Activated naive CD4-positive, alpha-beta T cell (primary cell): Measurements from ENCODE around the gene FMN1.

Experiments
- DNase-seq, 4 experiments: peaks; one replicate each; lab custom pipeline; 2025; lab: John Stamatoyannopoulos, UW

FMN1 gene

DNA sequence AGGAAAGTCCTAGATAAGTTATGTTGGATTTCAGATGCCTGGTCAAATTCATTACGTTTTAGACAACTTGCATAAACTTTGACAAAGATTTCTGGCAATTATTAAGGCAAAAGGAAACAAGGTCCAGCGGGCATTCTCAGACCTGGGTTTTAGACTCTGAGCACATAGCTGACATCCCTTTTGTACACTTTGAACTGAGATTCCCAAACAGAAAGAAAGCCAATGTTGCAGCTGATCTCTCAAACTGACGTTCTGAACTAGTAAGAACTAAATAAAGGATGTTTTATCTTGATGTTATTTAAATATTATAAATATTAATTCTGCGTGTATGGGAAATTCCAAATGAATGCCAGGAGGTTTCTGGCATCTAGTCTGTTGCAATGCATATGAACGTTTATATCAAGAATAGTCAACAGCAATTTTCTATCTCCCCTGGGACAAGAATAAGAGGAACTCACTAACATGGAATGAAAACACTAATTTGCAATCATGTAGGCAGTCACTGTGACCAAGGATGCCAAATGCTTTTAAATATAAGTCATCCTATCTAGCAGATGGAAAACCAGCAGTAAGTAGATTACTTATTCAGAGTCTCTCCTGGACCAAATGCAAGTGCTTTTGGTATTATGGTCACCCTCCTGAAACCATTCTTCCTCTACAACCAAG, 274.6 kb downstream of the FMN1 start:
- DNase-seq: no peak

DNA sequence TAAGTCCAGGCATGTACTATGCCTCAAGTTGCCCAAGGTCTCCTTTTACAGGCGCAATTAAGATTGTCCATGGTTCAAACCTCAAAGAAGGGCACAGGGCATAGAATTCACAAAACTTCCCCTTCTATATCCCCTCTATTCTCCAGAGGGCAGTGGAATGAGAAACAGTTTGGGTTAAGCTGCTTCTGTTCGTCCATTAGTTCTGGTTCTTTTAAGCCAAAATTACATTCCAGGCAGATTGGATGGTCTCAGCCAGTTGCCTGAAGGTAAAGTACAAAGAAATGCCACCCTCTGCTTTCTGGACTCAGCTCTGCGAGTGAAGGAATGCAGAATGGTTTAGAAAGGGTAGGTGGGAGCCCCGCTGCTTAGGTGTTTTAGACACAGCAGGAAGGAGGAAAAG, 276.0 kb downstream of the FMN1 start:
- no peak for DNase-seq

DNA sequence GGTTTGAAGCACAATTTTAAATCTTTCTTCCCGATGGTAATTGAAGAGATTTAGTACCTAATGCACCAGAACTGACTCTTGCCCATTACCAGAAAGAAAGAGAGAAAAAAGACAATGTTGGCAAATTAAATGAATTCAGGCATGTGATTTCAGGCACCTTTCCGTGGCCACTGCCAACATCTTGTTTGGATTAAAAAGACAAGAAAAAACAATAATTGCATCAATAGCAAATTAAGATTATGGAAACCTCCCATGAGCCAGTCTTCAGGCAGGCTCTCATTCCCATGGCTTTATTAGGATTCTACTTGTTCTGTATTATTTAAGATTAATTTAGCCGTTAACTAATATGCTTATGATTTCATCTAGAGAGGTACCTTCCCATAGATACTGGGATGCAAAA, 283.7 kb downstream of the FMN1 start:
- DNase-seq: no peak

DNA sequence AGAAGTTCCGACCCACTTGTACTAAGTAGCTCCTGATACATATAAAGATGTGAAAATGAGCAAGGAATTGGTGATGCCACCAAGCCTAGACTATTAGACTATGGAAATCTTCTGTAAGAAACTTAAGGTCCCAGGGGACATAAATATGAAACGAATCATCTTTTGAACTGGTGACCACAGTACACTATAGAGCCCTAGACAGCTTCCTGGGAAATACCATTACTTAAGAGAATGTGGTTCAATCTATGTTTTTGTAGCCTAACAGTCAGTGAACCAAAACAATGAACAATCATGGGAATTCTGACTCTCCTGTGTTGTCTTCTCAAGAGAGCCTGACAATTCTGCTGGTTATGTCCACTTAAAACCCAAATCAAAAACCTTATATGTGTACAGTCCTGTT, 285.1 kb downstream of the FMN1 start:
- DNase-seq: no peak

DNA sequence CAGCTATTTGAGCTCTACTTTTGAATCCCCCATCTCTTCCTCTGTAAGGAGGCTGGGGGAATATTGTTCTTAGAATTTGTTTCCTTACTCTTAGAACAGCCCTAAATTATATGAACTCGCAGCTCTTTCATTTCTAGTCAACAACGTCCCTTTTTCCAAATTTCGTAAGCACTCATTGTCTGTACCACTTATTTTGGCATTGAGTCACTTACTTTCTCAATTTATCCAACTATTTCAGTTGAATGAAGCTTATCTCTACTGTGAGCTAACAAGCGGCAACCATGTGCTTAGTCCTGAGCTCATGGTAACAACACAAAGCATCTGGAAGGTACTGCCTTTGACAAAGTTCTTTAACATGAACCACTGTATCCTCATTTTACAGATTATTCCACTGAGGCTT, 285.6 kb downstream of the FMN1 start:
- no peak for DNase-seq

DNA sequence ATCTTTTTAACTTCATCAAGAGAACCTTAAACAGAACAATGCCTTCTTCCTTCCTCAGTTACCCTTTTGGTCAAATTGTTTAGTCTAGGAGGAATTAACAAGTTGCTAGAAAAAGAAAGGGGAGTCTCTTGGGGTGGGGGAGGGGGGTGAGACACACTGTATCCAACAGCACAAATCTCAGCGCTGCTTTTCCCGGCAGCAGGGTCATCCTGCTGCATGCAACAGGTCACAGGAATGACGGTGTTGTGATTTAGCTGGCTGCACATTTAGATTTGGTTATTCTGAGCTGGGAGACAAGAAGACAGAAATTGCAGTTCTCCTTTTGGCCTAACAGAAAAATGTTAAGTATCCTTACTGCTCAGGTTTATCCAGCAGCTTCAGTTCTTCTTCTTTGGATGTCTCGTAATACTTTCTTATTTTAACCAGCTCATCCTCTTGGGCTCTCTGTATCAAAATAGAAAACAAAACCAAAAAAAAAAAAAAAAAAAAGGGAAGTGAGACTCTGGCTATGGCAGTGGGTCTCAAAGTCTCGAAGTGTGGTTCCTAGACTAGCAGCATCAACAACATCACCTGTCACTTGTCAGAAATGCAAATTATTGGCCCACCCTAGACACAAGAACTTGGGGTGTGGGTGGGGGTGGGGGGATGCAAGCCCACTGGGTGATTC, 286.2 kb downstream of the FMN1 start:
- no peak for DNase-seq

DNA sequence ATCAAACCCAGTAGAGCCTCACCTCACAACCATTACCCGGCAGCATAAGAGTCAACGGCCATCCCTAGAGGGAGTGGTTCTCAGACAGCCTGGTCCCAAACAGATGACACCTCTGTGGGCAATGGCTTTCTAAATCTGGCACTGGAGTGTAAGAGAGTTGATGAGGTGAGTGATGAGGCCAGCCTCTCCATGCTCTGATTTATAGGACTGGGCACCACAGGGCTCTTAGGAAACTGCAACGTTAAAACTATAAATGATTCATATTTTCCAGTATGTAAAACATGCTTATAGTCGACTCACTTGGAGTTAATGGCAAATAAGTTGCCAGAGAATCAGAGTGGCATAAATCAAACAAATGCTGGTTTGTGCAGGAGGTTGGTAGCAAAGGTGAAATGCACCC, 289.0 kb downstream of the FMN1 start:
- no peak for DNase-seq

DNA sequence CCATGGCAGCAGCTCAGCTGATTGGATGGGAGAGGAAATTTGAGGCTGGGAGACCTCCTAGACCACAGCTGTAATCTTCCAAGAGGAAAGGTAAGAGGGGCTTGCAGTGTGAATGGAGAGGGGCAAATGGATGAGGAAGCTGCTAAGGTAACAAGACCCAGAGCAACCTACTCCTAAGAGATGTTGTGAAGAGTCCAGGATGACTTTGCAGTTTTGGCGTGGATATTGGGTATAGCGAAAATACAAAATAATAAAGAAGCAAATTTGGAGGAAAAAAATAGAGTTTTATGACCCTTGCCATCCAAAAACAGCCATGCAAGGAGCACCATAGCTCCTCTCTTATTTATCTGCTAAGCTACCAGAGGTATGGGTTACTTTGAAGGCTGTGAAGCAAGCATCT, 290.1 kb downstream of the FMN1 start:
- no peak for DNase-seq

DNA sequence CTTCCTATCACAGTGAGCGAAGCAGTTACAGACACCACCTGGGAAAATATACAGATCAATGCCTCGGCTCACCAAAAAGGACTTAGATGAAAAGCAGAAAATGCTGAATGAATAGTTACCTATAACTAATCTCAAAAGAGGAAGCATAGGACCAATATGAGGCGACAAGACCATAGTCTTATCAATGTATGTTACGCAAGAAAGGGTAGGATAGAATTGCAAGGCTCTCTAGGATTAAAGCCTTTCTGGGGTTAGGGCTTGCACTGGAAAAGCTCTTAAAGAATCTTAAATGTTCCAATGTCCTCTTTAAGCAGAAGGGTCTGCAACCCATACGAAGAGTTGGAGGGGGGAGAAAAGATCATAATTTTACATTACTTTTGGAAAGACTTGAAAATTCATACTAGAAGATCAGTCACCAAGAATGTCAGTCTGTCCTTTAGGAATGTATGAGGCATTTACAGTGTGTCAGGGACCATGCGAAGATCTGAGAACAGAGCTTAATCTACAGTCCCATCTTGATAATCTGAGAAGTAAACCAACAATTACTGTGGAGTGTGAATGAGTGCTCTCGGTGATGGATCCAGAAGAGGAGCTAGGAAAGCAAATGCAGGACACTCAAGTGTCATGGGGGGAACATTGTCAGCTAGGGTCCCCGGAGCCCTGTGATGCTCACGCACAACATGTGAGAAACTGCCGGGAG, 290.8 kb downstream of the FMN1 start:
- DNase-seq: no peak

DNA sequence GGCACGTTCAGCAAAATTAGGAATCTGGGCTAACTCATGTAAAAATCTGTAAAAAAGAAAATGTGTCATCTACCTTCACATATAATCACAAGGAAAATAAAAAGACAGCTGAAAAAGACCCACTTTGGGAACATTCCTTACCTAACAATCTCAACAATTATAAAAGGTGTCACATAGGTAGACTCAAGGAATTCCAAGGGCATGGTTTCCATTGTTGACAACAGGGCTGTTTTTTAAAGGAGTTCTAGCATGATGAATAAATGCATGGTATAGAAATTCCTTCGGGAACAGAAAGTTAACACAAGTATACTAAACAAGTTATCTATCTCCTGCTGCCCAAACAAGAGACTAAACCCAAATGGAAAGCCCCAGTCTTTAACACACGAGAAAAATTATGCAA, 292.5 kb downstream of the FMN1 start:
- no peak for DNase-seq

DNA sequence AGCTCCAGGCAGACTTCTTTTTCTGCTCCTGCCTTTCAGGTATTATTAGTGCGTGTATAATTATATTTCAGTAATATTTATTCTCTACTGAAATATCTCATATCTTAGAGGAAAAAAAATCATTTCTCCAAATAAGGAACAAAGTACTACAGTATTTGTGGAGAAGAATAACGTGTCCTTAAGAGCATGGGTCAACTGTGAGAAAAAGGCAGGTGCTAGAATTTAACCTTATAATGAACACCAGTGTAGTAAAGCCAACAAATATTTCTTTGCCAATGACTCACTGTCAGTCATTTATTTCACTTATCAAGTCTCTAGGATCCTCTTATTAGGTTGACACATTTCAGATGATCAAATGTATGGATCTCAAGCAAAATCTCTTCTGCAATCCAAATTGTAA, 293.3 kb downstream of the FMN1 start:
- no peak for DNase-seq

DNA sequence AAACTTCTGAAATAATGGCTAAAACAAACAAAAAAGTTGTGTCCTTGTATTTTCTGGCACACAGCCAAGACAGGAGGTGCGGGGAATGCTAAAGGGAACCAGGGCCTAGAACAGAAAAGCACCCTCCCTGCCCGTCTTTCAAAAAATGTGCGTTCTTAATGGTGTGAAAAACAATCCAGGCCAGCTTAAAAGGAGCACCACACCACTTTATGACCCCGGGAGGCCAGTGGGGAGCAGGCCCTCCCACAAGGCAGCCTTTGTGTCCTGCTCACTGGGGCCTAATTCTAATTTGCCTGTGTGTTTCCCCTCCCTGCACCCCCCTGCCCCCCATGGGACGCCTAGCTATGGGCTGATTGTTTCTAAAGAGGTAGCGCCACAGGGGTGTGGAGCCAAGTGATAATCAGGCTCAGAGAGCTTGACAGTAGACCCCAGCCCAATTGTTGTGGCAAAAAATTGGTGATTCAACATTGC, 295.4 kb downstream of the FMN1 start:
- DNase-seq: no peak

DNA sequence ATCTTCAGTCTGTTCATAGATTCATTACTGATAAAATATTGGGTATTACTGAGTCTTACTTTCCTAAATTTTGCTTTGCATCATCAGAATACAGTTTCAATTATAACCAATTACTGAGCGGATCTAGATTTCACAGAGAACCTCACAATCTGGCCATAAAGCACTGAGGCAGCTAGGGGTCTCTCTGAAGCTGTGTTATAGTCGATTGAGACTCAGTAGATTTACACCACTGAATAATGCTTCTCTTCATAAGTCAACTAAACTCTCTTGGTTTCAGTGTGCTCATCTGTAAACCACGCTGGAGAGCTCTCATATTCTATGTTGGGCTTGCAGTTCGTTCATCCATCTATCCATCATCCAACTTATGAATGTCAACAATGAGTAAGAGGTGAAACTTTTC, 296.1 kb downstream of the FMN1 start:
- DNase-seq: no peak

DNA sequence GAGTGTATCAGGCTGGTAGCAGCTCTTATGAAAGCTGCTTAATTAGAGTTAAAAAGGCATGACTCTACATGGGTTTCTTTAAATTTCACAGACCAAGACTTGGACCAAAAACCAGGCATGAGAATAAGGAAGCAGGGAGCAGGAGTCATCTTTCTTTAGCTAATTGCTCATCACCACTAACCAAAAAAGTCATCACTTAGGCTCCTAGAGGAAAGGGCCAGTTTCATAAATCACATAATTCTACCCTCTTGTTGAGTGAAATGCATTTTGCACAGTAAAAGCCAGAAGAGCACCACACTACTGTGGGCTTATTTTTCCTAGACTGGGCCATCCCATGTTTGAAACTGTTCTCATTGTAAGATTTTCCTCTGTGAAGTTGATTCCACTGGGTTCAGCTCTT, 301.1 kb downstream of the FMN1 start:
- no peak for DNase-seq

DNA sequence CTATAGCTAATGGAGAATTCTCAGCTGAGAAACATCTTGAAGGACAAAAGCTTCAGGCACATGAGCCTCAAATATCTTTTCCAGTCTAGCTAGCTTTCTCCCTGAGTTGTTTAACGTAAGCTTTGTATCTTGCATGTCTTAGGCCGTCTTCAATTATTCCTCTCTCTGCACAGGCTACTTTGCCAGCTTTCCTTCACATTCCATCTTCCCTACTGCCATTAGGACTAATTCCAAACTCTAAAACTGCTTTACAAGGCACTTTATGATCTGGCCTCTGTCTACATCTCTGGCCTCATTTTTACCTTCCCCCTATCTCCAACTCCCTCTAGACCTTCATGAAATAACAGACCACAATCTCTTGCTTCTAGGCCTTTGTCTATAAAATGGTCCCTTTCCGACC, 305.3 kb downstream of the FMN1 start:
- no peak for DNase-seq

DNA sequence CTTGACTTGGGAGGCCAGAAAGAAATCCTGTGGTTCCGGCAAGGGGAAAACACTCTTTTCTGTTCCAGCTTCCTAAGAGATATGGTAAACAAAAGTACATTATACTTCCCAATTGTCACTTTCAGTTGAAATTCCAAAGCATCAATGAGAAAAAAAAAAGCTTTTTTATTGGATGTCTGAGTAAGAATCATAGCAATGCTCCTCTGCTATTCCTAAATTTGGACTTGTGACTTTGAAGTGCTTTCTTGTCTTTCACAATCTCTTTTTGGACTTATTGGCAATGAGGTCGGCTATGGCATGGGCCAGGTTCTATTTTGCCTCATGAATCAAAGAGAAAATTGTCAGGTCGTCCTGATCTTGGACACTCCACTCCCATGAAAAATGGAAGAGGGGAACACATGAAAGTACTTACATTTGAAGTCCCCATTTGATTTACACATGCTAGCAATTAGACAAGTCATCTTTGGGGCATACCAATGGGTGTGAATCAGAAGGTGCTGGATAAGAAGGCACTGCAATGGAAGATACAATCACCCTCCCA, 306.2 kb downstream of the FMN1 start:
- no peak for DNase-seq

DNA sequence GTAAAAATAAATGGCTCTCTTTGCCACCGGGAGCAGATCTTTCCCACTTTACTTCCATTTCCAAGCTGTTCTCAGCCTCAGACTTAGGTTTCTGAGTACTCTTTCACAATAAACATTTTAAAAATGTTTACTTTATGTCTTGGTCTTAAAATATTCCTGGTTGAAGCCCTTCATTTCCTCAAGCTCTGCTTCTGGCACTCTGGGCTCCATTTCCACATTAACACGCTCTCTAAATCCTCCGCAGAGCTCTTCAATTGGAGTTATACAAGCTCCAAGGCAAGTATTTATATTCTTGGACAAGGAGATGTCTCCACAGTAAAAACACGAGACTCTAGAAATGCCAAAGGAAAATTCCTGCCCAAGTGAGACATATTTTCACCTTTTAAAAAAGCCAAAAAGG, 307.4 kb downstream of the FMN1 start:
- DNase-seq: no peak

DNA sequence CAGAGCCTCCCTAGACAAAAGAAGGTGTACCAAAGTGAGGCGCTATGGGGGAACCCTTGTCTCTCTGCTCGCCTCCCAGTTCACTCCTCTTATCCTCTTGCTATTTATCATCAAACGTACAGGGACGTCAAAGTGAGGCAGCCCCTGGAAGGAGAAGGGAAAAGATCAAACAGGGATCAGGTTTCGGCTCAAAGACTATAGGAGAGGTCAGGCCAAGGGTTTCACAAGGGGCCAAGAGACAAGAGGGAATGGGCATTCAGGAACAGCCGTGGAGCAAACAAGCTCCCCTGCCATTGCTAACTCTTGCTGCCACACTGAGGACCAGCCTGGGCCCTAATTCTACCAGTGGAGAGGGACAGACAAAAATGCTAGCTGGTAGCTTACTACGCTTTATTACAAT, 308.1 kb downstream of the FMN1 start:
- no peak for DNase-seq

DNA sequence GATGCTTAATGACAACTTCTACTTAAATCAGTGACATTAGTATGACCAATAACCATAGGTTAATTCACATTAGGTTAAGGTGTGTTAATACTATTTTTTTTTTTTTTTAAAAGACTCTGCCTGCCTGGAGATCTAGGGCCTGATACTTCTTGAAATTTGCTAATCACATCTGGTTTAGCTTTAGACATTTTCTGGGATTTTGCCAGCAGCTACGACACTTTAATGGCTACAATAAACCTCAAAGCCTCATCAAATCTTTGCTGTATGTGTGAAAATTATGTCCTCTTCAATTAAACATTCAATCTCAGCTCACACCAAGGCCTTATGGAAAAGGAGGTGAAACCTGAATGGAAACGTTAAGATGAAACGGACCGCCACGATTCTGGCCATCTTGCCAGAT, 308.8 kb downstream of the FMN1 start:
- DNase-seq: no peak

DNA sequence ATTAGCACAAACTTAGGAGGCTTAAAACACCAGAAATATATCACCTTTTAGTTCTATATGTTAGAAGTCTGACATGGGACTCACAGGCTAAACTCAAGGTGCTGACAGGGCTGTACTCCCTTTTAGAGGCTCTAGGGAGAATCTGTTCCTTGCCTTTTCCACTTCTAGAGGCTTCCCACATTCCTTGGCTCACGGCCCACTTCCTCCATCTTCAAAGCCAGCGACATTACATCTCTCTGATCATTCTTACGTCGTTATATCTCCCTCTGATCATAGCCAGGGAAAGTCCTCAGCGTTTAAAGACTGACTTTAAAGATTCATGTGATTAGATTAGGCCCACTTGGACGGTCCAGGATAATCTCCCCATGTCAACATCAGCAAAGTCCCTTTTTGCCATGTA, 310.4 kb downstream of the FMN1 start:
- no peak for DNase-seq

DNA sequence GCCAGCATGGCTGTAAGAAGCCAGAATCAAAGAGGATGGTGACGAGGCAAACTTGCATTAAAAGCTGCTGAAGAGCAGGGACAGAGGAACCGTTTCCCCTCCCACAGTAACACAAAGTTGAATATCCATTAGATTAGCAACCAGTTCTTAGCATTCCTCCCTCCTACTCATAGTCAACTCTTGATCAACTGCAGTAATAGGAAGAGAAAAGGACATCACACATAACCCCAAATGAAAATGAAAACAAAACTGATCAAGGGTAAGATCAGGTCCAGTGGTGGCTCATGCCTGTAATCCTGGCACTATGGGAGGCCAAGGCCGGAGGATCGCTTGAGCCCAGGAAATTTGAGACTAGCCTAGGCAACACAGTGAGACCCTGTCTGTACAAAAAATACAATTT, 311.6 kb downstream of the FMN1 start:
- no peak for DNase-seq

DNA sequence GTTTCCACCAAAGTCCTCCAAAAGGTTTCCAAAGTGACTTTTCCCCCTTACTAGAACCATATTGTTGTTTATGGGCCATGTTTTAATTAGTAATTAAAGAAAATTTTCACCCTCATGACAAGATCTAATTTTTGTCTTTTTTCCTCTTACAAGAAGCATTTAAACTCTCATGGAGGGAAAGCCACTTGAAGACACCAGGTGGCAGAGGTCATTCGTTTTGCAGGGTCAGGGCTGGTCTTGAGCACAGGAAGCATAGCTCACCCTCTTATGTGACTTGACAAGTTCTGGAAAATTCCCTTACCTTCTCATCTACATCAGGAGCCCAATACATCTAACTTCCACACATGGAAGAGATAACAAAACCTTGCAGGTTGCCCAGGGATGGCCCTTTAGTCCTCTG, 313.0 kb downstream of the FMN1 start:
- DNase-seq: no peak

DNA sequence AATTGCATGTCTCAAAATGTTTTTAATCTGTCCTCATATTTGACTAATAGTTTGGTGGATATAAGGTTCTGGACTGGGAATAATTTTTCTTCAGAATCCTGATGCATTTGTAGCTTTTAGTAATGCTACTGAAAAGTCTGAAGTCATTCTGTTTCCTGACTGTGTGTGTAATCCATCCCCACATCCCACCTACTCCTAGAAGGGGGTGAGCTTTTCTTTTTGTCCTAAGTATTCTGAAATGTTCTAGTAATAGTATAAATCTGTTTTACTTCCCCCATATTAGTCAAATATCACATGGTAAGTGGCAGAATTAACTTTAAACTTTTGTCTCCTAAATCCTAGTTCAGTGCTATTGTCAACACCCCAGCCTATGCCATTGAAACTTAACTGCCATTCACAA, 313.9 kb downstream of the FMN1 start:
- DNase-seq: no peak
